K562 (cell line): ENCODE results near the gene EMC6. TPM values are rescaled to one million over a fixed set of nuclear protein-coding genes. Genes with fewer than 3 reads are reported as not detected.

Experiments
- ATAC-seq: fragments of 200-7000 bp; cut with Tn5 transposase; 3 replicates; pipeline ENCODE4 v1.9.1; 2020; ENCODE audit warnings: moderate library complexity
- BruUV-seq: library from RNA; stranded (reverse); fragments of 400-500 nt; replicated peaks from 2 replicates; lab custom pipeline; 2021; lab: Mats Ljungman, UMichigan
- CTCF ChIA-PET: fragments of 300-600 bp; formaldehyde crosslinking; extraction: SDS; loops from one replicate; lab custom pipeline; 2021; ENCODE audit warnings: low intra/inter-chr PET ratio; lab: Yijun Ruan, JAX
- POLR2A ChIA-PET: fragments of 300-600, 350-650 bp; sonication (Branson Sonifier 250); formaldehyde crosslinking; extraction: SDS; loops from one replicate; lab custom pipeline; 2021; ENCODE audit warnings: antibody characterized with exemption, inconsistent platforms; lab: Yijun Ruan, JAX
- DNase-seq, 4 experiments: peaks; one replicate each; pipeline versions ENCODE4 v3.0.0 to v3.0.0-alpha.2; 2011 to 2018; ENCODE audit warnings: low spot score in 3 of 4, mixed read lengths in 3 of 4; ENCODE audit errors: extremely low read depth in 1 of 4
- FAIRE-seq: peaks from 2 replicates; lab custom pipeline; 2011; peaks lifted over from hg19 to GRCh38; lab: Jason Lieb, UNC
- H2AFZ ChIP-seq: 2 replicates; pipeline ENCODE4 v1.6.0; 2011; ENCODE audit warnings: low read depth, low read length, control low read depth, inconsistent platforms
- H3K27ac ChIP-seq: fragments of 200-600 bp; 3 replicates; pipeline ENCODE4 v1.8.0; 2011; ENCODE audit warnings: low read depth, mild to moderate bottlenecking, control low read depth, inconsistent platforms, low read length, moderate library complexity, mixed read lengths; ENCODE audit errors: extremely low read depth
- H3K27me3 ChIP-seq, 2 experiments: fragments of 300-600 bp in 1 of 2; 2 replicates in 1 of 2; 3 replicates in 1 of 2; pipeline versions ENCODE4 v1.6.0 to v1.8.0; 2011; ENCODE audit warnings: inconsistent platforms in 2 of 2, low read length in 2 of 2, mild to moderate bottlenecking in 1 of 2, mixed read lengths in 1 of 2, moderate library complexity in 1 of 2; ENCODE audit not compliant: control insufficient read depth in 2 of 2, insufficient read depth in 2 of 2
- H3K36me3 ChIP-seq: fragments of 300-600 bp; 3 replicates; pipeline ENCODE4 v1.8.0; 2011; ENCODE audit warnings: mild to moderate bottlenecking, low read length, inconsistent platforms; ENCODE audit not compliant: control insufficient read depth, insufficient read depth
- H3K4me1 ChIP-seq, 2 experiments: fragments of 200-600 bp in 1 of 2; replicated peaks in 1 of 2; 2 replicates in 1 of 2; 3 replicates in 1 of 2; pipeline versions ENCODE4 v1.5.1 to v1.8.0; 2011; ENCODE audit warnings: inconsistent platforms in 2 of 2, low read length in 2 of 2, mild to moderate bottlenecking in 1 of 2, mixed read lengths in 1 of 2, moderate library complexity in 1 of 2; ENCODE audit not compliant: control insufficient read depth in 2 of 2, insufficient read depth in 2 of 2
- H3K4me2 ChIP-seq: 2 replicates; pipeline ENCODE4 v1.6.1; 2011; ENCODE audit warnings: low read length, control low read depth, inconsistent platforms, mixed read lengths; ENCODE audit not compliant: insufficient read depth
- H3K4me3 ChIP-seq: fragments of 200-600 bp; sonication (generic), shearing (Covaris generic); 2 replicates; pipeline ENCODE4 v1.5.1; 2016; ENCODE audit warnings: control low read depth, inconsistent platforms
- H3K79me2 ChIP-seq: fragments of 200-600 bp; 3 replicates; pipeline ENCODE4 v1.8.0; 2011; ENCODE audit warnings: low read length, inconsistent platforms; ENCODE audit not compliant: control insufficient read depth, insufficient read depth
- H3K9ac ChIP-seq, 2 experiments: 2 replicates each; pipeline versions ENCODE4 v1.6.0 to v1.6.1; 2011; ENCODE audit warnings: low read depth in 2 of 2, low read length in 2 of 2, control low read depth in 1 of 2, inconsistent platforms in 1 of 2, mild to moderate bottlenecking in 1 of 2, mixed read lengths in 1 of 2; ENCODE audit not compliant: insufficient read depth in 1 of 2
- H3K9me1 ChIP-seq: one replicate; pipeline ENCODE4 v1.6.0; 2011; ENCODE audit warnings: inconsistent platforms, mild to moderate bottlenecking, low read length, moderate library complexity; ENCODE audit not compliant: control insufficient read depth, insufficient read depth
- H3K9me3 ChIP-seq: replicated peaks from 2 replicates; pipeline ENCODE4 v1.5.1; 2011; ENCODE audit warnings: low read depth, low read length, inconsistent platforms; ENCODE audit not compliant: control insufficient read depth, insufficient read depth
- H4K20me1 ChIP-seq: replicated peaks from 2 replicates; pipeline ENCODE4 v1.6.1; 2011; ENCODE audit warnings: low read length, inconsistent platforms, mixed read lengths; ENCODE audit not compliant: control insufficient read depth, insufficient read depth
- CEBPB ChIP-seq: fragments of 450-650 bp; IDR thresholded peaks from 2 replicates; pipeline ENCODE4 v1.6.1; 2016; ENCODE audit warnings: missing genetic modification characterization, missing compliant biosample characterization
- EP400 ChIP-seq: fragments of 450-650 bp; IDR thresholded peaks from 2 replicates; pipeline ENCODE4 v1.6.1; 2017; ENCODE audit warnings: antibody characterized with exemption, mild to moderate bottlenecking, moderate library complexity
- EWSR1 ChIP-seq: fragments of 450-650 bp; IDR thresholded peaks from 2 replicates; pipeline ENCODE4 v1.6.1; 2018; ENCODE audit warnings: borderline replicate concordance, mild to moderate bottlenecking, low read depth, moderate library complexity; ENCODE audit not compliant: partially characterized antibody
- FOXK1 ChIP-seq: sonication (generic); formaldehyde crosslinking; IDR thresholded peaks from 2 replicates; pipeline ENCODE4 v1.8.0; 2022; ENCODE audit warnings: missing genetic modification reagents, mild to moderate bottlenecking, borderline replicate concordance
- POLR2A ChIP-seq: fragments of 450-650 bp; conservative IDR thresholded peaks from 2 replicates; pipeline ENCODE4 v1.6.1; 2016
- SMARCB1 ChIP-seq: IDR thresholded peaks from 2 replicates; pipeline ENCODE4 v1.6.1; 2011; ENCODE audit warnings: improper control_type of control experiment, low read depth; ENCODE audit not compliant: insufficient read length
- THAP12 ChIP-seq: fragments of 250-450 bp; sonication (Bioruptor Pico); IDR thresholded peaks from 2 replicates; pipeline ENCODE4 v1.9.0; 2021; ENCODE audit warnings: mild to moderate bottlenecking, inconsistent platforms
- ZBED1 ChIP-seq: IDR thresholded peaks from 2 replicates; pipeline ENCODE4 v1.6.1; 2014
- ZFP36 ChIP-seq: fragments of 150-350 bp; IDR thresholded peaks from 2 replicates; pipeline ENCODE4 v1.6.1; 2018; ENCODE audit warnings: low read length, low read depth; ENCODE audit not compliant: partially characterized antibody
- ZNF212 ChIP-seq: fragments of 450-650 bp; formaldehyde crosslinking; IDR thresholded peaks from 2 replicates; pipeline ENCODE4 v1.4.0; 2020; ENCODE audit warnings: mild to moderate bottlenecking
- ZNF280A ChIP-seq: fragments of 450-650 bp; IDR thresholded peaks from 2 replicates; pipeline ENCODE4 v1.6.1; 2018; ENCODE audit warnings: mild to moderate bottlenecking, low read depth; ENCODE audit not compliant: partially characterized antibody
- ZNF316 ChIP-seq: fragments of 450-650 bp; IDR thresholded peaks from 2 replicates; pipeline ENCODE4 v1.6.1; 2016
- WGBS: fragments of 100-300 bp; shearing (Covaris generic); methylation state at CpG from one replicate; pipeline ENCODE4 v1.1.6; 2016; ENCODE audit warnings: low coverage, mixed read lengths; ENCODE audit not compliant: insufficient coverage; ENCODE audit errors: missing lambda C conversion rate; 5-methylcytosine and 5-hydroxymethylcytosine counted together
- in situ Hi-C: fragments of 300-500 bp; cut with MboI; formaldehyde crosslinking; loops from 4 replicates; pipeline ENCODE4 v1.15.0; 2018; ENCODE audit warnings: inconsistent platforms, mixed read lengths
- intact Hi-C: fragments of 100-400 bp; cut with micrococcal nuclease; formaldehyde crosslinking; loops from 2 replicates; pipeline ENCODE4 v1.14.2; 2022
- polyA plus RNA-seq, 8 experiments: library from polyadenylated mRNA; depleted of rRNA in 4 of 8; stranded (reverse) in 5 of 8; unstranded in 3 of 8; fragments of >200 nt; fragmentation: Nextera tagmentation in 2 of 8; fragmentation: Illumina TruSeq in 1 of 8; extraction: Ambion mirVana in 2 of 8; extraction: Trizol in 1 of 8; gene quantifications; 2 replicates each; pipeline versions ENCODE4 v1.2.1 to v1.2.3, GENCODE V29; 2011 to 2014; ENCODE audit warnings: inconsistent platforms in 1 of 8, missing spikeins in 1 of 8
- total RNA-seq, 7 experiments: library from RNA; depleted of rRNA in 6 of 7; stranded (reverse); fragments of >200 nt in 6 of 7; fragmentation: Illumina TruSeq in 2 of 7; extraction: Trizol in 2 of 7; gene quantifications; 2 replicates each; pipeline versions ENCODE4 v1.2.1 to v1.2.3, GENCODE V29; 2011 to 2021; ENCODE audit warnings: low replicate concordance in 1 of 7
- TF ChIP-seq, protein P1 (sequence below): IDR thresholded peaks from 3 replicates; pipeline ENCODE4 v1.6.1; 2011; ENCODE audit warnings: borderline replicate concordance, mild to moderate bottlenecking; ENCODE audit not compliant: insufficient read length, insufficient read depth

EMC6 gene
- total and polyA plus RNA-seq, 9 of the 15 experiments (the other 6 are each of a cell fraction or from before 2014, with no cell fraction given) = 2.9 to 136 (median 24.9) TPM

- no peak overlapping the region for H2AFZ ChIP-seq
- BruUV-seq = no TSS peak
- TF ChIP-seq EP400 (no peak), ZNF280A (no peak), THAP12 (CRISPR knock-in tag) (no peak), FOXK1 (no peak), SMARCB1 (no peak), EWSR1 (no peak), ZNF212 (CRISPR knock-in tag) (no peak), CEBPB (tag) (no peak), ZFP36 (no peak), POLR2A (no peak), ZNF316 (no peak), ZBED1 (no peak)
- TF ChIP-seq, protein P1, sequence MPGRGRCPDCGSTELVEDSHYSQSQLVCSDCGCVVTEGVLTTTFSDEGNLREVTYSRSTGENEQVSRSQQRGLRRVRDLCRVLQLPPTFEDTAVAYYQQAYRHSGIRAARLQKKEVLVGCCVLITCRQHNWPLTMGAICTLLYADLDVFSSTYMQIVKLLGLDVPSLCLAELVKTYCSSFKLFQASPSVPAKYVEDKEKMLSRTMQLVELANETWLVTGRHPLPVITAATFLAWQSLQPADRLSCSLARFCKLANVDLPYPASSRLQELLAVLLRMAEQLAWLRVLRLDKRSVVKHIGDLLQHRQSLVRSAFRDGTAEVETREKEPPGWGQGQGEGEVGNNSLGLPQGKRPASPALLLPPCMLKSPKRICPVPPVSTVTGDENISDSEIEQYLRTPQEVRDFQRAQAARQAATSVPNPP = no peak
- no peak overlapping the region for H3K4me3 ChIP-seq
- in situ Hi-C loops = no loop called here
- H4K20me1 ChIP-seq = no peaks in the 10 kb centered on the region
- H3K4me1 ChIP-seq = peaks cover 0 to 16% of the 10 kb centered on the region in 2 experiments; a peak in 3 of 5 replicates
- no peak overlapping the region for H3K27ac ChIP-seq
- WGBS = 87% methylated on average over 6 of the region's 7 CpGs
- peaks cover 20% of the 10 kb centered on the region for H3K79me2 ChIP-seq
- peaks cover 23% of the 10 kb centered on the region; the same call in 2 of the 3 replicates for H3K36me3 ChIP-seq
- intact Hi-C loops = no loop called here
- H3K9me3 ChIP-seq = no peaks in the 10 kb centered on the region
- H3K27me3 ChIP-seq = no peaks in the 10 kb centered on the region
- ChIA-PET CTCF (no interaction called here), POLR2A (interaction anchor here (0.6 kb wide), 1 partner anchor 175 kb away, joined by 3 read pairs; no protein-coding TSS in a partner anchor)
- FAIRE-seq (no peak), DNase-seq (no peak), ATAC-seq (no peak)
- 0 out of 4 replicates have a peak overlapping the region, but pooled peaks of 1 of the 2 experiments have one; percentile 1 for H3K9ac ChIP-seq
- H3K4me2 ChIP-seq = no peak overlapping the region
- H3K9me1 ChIP-seq = no peaks in the 10 kb centered on the region
Measured at GRCh38 chr17:3632287-3632686, 36.3 kb upstream of the EMC6 start.
